Measurements from ENCODE around the gene AFDN.

The AFDN gene

DNA sequence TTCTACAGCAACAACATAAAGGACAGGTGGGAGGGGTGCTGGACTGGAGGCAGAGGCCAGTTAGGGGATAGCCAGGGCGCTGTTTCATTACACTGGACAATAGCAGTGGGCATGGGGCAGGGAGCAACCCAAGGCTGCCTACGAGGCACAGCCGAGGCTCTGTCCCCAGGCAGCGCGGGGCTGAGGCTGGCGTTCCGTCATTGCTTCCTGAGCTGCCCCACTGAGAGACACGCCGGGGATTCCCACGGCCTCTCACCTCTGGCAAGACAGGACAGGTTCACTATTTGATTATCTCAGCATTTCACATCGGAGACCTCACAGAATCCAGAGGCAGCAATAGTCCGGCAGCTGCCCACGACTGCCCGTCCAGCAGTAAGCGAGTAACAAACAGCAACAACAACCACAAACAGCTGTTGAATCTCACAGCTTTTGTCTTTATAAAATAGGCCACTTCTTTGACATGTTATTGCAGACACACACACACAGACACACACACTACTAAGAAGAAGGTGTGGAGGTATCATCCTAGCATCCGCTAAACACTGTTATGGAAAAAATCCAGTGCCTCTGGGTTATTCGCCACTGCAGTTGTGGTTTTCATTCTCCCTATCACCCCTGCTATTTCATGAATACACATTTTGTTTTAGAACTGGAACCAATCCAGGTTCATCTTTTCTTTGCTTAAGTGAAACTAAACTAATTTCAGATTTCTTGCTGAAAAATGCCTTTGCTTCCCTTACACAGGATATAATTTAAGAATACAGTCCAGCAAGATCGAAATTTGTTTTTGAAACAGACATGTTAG, 190.2 kb downstream of the AFDN start:
- in situ Hi-C loops (cut with HindIII; ENCODE audit: low pct_ligation_motif_present, low pct_unique_long_range_greater_than_20kb, low sequenced_read_pairs), result no loop called here
- DNase-seq, result no peak

DNA sequence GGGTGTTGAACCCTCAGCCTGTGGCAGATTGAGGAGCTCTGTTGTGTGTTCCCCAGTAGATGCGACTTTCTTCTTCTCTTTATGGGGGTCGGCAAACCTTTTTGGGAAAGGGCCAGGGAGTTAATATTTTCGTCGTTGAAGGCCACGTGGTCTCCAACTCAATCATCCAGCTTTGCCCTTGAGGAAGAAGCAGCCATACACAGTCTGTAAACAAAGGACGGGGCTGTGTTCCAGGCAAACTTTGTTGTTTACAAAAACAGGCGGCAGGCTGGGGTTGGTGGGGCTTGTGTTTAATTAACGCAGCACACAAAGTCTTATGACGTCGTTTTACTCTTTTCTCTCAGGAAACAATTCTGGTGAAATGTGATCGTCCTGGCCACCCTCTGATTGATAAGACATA, 190.9 kb downstream of the AFDN start:
- in situ Hi-C loops (cut with HindIII; ENCODE audit: low pct_ligation_motif_present, low pct_unique_long_range_greater_than_20kb, low sequenced_read_pairs), result no loop called here
- DNase-seq, result no peak

DNA sequence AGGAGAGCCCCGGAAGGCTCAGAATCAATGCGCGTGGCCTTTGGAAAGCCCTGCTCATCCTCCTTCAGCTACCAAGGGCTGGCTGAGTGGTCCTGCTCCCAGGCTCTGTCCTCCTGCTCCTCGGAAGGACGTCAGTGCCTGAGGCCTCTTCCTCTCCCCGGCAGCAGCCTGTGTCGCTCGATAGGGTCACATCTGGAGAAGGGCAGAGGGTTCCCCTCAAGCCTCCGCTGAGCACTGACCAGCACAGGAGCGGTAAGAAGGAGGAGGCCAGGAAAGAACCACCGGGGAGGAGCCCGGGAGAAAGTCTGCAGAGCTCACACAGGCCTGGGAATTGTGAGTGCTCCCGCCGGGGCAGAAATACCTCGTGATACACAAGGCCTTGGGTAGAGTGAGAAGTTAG, 192.0 kb downstream of the AFDN start:
- no peak for DNase-seq
- in situ Hi-C loops (cut with HindIII; ENCODE audit: low pct_ligation_motif_present, low pct_unique_long_range_greater_than_20kb, low sequenced_read_pairs), result no loop called here

DNA sequence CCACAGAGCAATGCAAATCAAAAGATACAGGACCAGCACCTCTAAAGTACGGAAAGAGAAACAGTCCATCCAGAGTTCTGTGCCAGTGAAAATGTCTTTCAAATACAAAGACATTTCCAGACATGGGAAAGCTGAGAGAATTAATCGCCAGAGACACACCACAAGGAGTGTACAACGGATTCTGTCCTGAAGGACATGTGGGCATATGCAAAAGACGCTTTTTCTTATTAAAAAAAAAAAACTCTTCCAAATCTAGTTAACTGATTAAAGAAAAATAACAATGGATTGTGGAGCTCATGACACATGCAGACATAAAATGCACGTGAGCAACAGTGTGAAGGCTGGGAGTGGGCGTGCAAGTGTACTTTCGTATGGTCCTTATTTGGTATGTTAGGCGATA, 193.5 kb downstream of the AFDN start:
- in situ Hi-C loops (cut with HindIII; ENCODE audit: low pct_ligation_motif_present, low pct_unique_long_range_greater_than_20kb, low sequenced_read_pairs), result no loop called here
- no peak for DNase-seq

DNA sequence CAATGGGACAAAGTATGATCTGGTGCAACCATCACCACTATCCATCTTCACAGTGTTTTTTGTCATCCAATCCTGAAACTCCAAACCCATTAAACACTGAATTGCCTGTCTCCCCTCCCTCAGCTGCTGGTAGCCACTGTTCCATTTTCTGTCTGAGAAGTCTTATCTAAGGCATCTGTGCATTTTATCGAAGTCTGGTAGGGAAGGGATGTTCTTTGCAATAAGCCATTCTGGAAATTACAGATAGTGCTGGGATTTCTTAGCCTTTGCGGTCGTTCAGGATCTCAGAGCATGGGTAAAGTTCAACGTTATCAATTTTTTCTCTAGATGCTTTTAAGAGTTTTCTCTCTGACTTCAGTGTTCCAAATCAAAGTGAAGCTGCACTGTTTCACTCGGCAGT, 194.9 kb downstream of the AFDN start:
- in situ Hi-C loops (cut with HindIII; ENCODE audit: low pct_ligation_motif_present, low pct_unique_long_range_greater_than_20kb, low sequenced_read_pairs), result no loop called here
- no peak for DNase-seq

Measured in ACHN (cell line).